Transverse colon (tissue), 4 donors: Measurements from ENCODE around the gene ARHGEF16. TPM values are rescaled to one million over a fixed set of nuclear protein-coding genes. Genes with fewer than 3 reads are reported as not detected.

Experiments used
- DNase-seq: peaks from one replicate; pipeline ENCODE4 v3.0.0-alpha.2; 2019
- H3K27ac ChIP-seq, 4 donors: fragments of 200-600 bp; sonication (generic); 2 replicates each; pipeline ENCODE4 v1.5.1; 2016 to 2018; ENCODE audit warnings: inconsistent platforms in 4 of 4
- H3K27me3 ChIP-seq: fragments of 200-600 bp; sonication (generic); 2 replicates; pipeline ENCODE4 v1.5.1; 2017; ENCODE audit warnings: inconsistent platforms
- H3K36me3 ChIP-seq, 4 donors: fragments of 200-600 bp; sonication (generic); 2 replicates each; pipeline ENCODE4 v1.5.1; 2017 to 2019; ENCODE audit warnings: inconsistent platforms in 4 of 4
- H3K4me1 ChIP-seq, 4 donors: fragments of 200-600 bp; sonication (generic); 2 replicates each; pipeline ENCODE4 v1.5.1; 2017 to 2020; ENCODE audit warnings: inconsistent platforms in 4 of 4
- H3K4me3 ChIP-seq, 4 donors: fragments of 200-600 bp; sonication (generic); 1 replicate in 1 of 4; 2 replicates in 3 of 4; pipeline versions ENCODE4 v1.5.1 to v1.6.1; 2017 to 2019; ENCODE audit warnings: inconsistent platforms in 4 of 4
- H3K9me3 ChIP-seq, 2 donors: fragments of 200-600 bp; sonication (generic); 2 replicates each; pipeline ENCODE4 v1.5.1; 2017 to 2019; ENCODE audit warnings: inconsistent platforms in 2 of 2
- EP300 ChIP-seq: sonication (generic); formaldehyde crosslinking; IDR thresholded peaks from one replicate; pipeline ENCODE4 v1.6.1; 2017; ENCODE audit warnings: antibody characterized with exemption, low read depth
- POLR2A ChIP-seq: fragments of 450-650 bp; IDR thresholded peaks from one replicate; pipeline ENCODE4 v1.6.1; 2016; ENCODE audit warnings: antibody characterized with exemption, mild to moderate bottlenecking, moderate library complexity
- POLR2AphosphoS5 ChIP-seq, 3 donors: sonication (generic); formaldehyde crosslinking; IDR thresholded peaks; one replicate each; pipeline ENCODE4 v1.6.1; 2016; ENCODE audit warnings: antibody characterized with exemption in 3 of 3
- WGBS, 2 donors: methylation state at CpG; one replicate each; pipeline ENCODE4 v1.1.5; 2018; ENCODE audit warnings: low coverage in 1 of 2; 5-methylcytosine and 5-hydroxymethylcytosine counted together
- in situ Hi-C, 4 donors: fragments of 200-750 bp; cut with MboI; loops; one replicate each; pipeline versions ENCODE4 v1.15.0 to v1.15.1; 2017; ENCODE audit warnings: low sequenced_read_pairs in 3 of 4, low pct_ligation_motif_present in 1 of 4, low pct_unique_long_range_greater_than_20kb in 1 of 4
- intact Hi-C: fragments of 100-400 bp; cut with DNase I; formaldehyde crosslinking; loops from one replicate; pipeline ENCODE4 v1.15.1; 2023; ENCODE audit warnings: low total_unique reads
- total RNA-seq, 4 donors: library from RNA; depleted of rRNA; stranded (reverse); fragments of >200 nt; gene quantifications; one replicate each; pipeline ENCODE4 v1.1.0, GENCODE V29; 2016
- TF ChIP-seq, protein P1 (sequence below), 5 experiments: fragments of 200-600 bp in 3 of 5; fragments of 450-650 bp in 2 of 5; sonication (generic) in 3 of 5; IDR thresholded peaks; 1 replicate in 2 of 5; 2 replicates in 3 of 5; pipeline ENCODE4 v1.5.1; 2016 to 2017; ENCODE audit warnings: antibody characterized with exemption in 5 of 5, inconsistent platforms in 3 of 5, mild to moderate bottlenecking in 2 of 5, moderate library complexity in 1 of 5

ARHGEF16 gene
- total RNA-seq, 4 donors from 2014 or later = 104 to 240 (median 145) TPM

DNA sequence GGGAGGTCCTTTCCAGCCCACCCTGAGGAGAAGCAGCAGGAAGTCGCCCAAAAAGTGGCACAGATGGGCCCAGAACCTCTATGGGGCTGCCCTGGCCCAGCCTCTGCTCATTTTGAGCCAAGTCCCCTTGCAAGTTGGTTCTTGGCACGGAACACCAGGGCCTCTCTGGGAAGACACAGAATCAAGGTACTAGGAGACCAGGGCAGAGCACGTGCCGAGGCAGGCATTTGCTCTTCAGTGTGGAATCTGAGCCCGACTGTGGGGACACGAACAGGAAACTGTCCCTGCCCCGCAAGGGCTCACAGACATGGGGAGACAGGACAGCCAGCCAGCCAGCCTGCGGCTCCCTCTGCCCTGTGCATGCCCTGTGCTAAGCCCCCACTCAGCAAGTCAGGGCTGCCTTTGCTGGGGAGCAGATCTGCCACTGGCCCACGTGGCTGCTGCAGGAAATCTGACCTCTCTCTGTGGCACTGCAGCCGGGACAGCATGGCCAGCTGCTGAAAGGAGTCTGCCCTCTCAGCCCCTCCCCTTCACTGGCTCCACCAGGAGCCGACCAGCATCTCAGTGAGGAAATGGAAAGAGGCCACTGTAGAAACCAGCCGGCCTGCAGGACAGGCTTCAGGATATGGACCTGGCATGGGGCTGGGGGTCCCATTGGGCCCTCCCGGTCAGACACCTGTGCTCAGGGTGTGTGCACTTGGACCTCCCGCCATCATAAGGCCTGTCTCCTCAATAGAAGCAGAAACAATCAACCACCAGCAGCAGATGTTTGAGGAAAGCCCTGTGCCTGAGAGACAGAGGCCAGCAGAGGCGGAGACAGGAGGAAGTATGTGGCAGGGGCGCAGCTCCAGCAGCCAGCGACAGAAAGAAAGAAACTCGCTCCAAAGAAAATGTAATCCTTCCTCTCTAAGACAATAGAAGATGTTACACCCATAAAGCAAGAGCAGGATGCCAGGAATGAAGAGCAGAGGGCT is 3.7 kb downstream of the ARHGEF16 start:
- H3K27me3 ChIP-seq = peaks cover 20% of the 10 kb centered on the region
- in situ Hi-C loops = no loop called here
- peak; percentile 54 for DNase-seq
- peaks cover 33 to 80% (median 77%) of the 10 kb centered on the region in 4 donors for H3K4me1 ChIP-seq
- peak; percentile 11 for TF ChIP-seq POLR2A
- no peak for TF ChIP-seq POLR2AphosphoS5 (IDR thresholded peaks at IDR 0.05)
- peak overlapping the region; percentile 89 to 93 (median 92) for H3K27ac ChIP-seq
- H3K9me3 ChIP-seq = no peaks in the 10 kb centered on the region
- 23 to 40% methylated on average over 5 to 10 of the region's 18 CpGs for WGBS, 2 donors
- H3K4me3 ChIP-seq = no peak overlapping the region
- no peaks in the 10 kb centered on the region for H3K36me3 ChIP-seq
- intact Hi-C loops = no loop called here

DNA sequence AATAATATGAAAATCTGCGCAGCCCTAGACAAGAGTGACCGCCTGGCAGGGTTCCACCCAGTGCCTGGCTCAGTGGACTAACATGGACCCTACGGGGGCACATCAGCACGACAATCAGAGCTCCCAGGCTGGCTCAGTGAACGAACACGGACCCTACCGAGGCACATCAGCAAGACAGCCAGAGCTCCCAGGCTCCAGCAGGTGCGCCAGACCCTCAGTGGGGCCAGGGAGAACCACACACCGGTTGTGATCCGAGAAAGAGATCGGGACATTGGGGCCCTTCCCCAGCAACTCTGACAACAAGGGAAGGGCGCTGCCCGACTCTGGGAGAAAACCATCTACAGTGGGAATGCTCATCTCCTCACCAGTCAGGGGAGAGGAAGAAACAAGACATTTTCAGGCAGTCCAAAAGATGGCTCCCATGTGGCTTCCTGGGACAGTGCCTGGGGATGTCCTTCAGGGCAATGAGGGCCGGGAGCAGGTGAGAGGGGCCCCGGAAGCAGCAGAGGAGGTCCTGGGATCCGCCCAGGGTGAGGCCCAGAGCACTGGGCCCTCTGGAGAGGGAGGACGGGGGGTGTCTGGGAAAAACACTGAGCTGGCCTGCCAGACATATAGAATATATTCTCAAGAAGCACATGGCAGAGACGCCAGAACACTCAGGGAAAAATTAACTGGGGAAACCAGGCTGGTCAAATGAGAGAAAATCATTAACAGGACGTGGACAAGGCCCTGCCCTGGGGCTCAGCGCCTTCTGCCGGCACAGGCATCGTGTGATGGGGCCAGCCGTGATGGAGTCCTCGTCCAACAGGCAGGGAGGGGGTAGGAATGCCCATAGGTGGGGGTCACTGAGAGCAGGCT is 4.8 kb downstream of the ARHGEF16 start:
- in situ Hi-C loops = no loop called here
- H3K4me1 ChIP-seq = peaks cover 23 to 69% (median 66%) of the 10 kb centered on the region in 4 donors
- peak; percentile 47 for DNase-seq

DNA sequence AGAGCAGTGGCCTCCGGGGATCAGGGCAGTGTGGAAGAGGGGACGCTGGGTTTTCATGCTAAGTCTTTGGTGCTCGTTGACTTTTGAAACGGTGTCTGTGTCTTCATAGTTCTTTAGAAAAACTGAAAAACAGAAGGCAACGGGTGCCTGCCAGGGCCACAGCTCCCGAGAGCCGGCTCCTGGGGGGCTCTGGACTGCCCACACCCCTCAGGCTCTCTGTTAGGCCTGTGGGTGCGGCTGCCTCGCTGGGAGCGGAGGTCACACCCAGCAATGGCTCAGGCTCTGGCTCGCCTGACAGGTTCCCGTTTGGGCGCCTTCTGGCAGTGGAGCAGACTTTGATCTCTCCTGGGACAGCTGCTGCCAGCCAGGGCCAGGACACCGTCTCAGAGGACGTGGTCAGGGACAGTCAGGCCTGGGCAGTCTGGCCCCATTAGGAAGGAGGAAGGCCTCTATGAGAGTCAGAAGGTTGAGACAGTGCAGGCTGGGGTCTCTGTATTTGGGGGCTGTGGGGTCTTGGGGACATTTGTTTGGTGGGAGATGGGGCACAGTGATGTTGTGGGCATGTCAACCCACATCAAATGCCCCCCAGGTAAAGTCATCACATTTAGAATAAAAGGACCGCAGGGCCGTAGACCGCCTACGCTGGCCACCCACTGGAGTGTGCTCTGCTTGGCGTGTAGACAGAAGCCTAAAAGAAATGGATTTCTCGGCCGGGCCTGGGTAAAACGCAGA is 5.6 kb downstream of the ARHGEF16 start:
- no peaks in the 10 kb centered on the region for H3K36me3 ChIP-seq
- TF ChIP-seq, protein P1, sequence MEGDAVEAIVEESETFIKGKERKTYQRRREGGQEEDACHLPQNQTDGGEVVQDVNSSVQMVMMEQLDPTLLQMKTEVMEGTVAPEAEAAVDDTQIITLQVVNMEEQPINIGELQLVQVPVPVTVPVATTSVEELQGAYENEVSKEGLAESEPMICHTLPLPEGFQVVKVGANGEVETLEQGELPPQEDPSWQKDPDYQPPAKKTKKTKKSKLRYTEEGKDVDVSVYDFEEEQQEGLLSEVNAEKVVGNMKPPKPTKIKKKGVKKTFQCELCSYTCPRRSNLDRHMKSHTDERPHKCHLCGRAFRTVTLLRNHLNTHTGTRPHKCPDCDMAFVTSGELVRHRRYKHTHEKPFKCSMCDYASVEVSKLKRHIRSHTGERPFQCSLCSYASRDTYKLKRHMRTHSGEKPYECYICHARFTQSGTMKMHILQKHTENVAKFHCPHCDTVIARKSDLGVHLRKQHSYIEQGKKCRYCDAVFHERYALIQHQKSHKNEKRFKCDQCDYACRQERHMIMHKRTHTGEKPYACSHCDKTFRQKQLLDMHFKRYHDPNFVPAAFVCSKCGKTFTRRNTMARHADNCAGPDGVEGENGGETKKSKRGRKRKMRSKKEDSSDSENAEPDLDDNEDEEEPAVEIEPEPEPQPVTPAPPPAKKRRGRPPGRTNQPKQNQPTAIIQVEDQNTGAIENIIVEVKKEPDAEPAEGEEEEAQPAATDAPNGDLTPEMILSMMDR (IDR thresholded peaks at IDR 0.05) = no peak
- TF ChIP-seq POLR2AphosphoS5 (IDR thresholded peaks at IDR 0.05) (peak in 2 of 3 donors; percentile 69 to 81), POLR2A (peak; percentile 55), EP300 (no peak)
- H3K27ac ChIP-seq = peak overlapping the region; percentile 89 to 93 (median 92)
- in situ Hi-C loops = no loop called here
- H3K4me1 ChIP-seq = peaks cover 23 to 63% (median 60%) of the 10 kb centered on the region in 4 donors
- H3K27me3 ChIP-seq = peaks cover 2% of the 10 kb centered on the region
- peak; percentile 91 for DNase-seq
- intact Hi-C loops = no loop called here
- 47% methylated on average over 22 of the region's 23 CpGs; no CpG with 5 or more reads in 1 of the 2 donors for WGBS, 2 donors
- no peak overlapping the region for H3K4me3 ChIP-seq
- H3K9me3 ChIP-seq = no peaks in the 10 kb centered on the region

More for the DNA sequence above, 4.8 kb downstream of the ARHGEF16 start:
- peak overlapping the region; percentile 89 to 93 (median 92) for H3K27ac ChIP-seq
- no peaks in the 10 kb centered on the region for H3K9me3 ChIP-seq
- H3K4me3 ChIP-seq = no peak overlapping the region
- WGBS, 2 donors = 64 to 79% methylated on average over 10 to 24 of the region's 24 CpGs
- H3K27me3 ChIP-seq = peaks cover 9% of the 10 kb centered on the region
- TF ChIP-seq POLR2AphosphoS5 (IDR thresholded peaks at IDR 0.05) (no peak), POLR2A (no peak), EP300 (no peak)
- TF ChIP-seq, protein P1 (IDR thresholded peaks at IDR 0.05) = no peak
- no peaks in the 10 kb centered on the region for H3K36me3 ChIP-seq
- intact Hi-C loops = no loop called here

DNA sequence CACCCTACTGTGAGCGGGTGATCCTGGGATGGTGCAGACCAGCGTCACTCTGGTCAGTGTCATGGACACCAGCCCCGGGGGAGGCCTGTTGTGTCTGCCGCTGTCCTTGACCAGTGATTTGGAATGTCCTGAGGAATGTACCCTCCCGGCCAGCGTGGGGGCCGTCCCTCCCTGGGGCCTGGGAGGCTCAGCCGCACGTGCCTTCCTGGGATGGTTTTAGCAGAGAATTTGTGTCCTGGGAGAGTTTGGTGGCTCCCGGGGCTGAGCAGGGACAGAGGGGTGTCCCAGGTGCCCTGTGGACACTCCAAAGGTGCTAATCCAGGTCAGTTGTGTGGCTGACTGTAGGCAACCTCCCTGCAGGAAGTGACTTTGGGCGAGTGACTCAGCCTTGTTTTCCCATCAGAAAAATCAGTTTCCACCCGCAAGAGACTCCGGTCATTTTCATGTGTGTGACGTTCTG is 6.2 kb downstream of the ARHGEF16 start:
- Histone ChIP-seq H3K27me3 (no peaks in the 10 kb centered on the region), H3K9me3 (no peaks in the 10 kb centered on the region), H3K36me3 (no peaks in the 10 kb centered on the region), H3K27ac (peak overlapping the region; percentile 89 to 93 (median 92)), H3K4me1 (peaks cover 23 to 57% (median 55%) of the 10 kb centered on the region in 4 donors), H3K4me3 (no peak overlapping the region)
- TF ChIP-seq POLR2A (no peak), EP300 (no peak), POLR2AphosphoS5 (IDR thresholded peaks at IDR 0.05) (no peak)
- TF ChIP-seq, protein P1 (IDR thresholded peaks at IDR 0.05) = no peak
- in situ Hi-C loops = no loop called here
- 43 to 53% methylated on average over 3 to 7 of the region's 14 CpGs for WGBS, 2 donors
- DNase-seq = peak; percentile 41
- intact Hi-C loops = no loop called here
